ENCODE results near the gene PIEZO2.

PIEZO2 gene

GRCh38 chr18:10985689-10986088 is 163.7 kb downstream of the PIEZO2 start:
- H3K4me1 ChIP-seq (ENCODE audit: insufficient read depth, insufficient read length) = no peaks in the 10 kb centered on the region
- H3K36me3 ChIP-seq (ENCODE audit: insufficient read depth, insufficient read length, low read length) = no peaks in the 10 kb centered on the region
- H3K9ac ChIP-seq (ENCODE audit: insufficient read length, low read depth) = no peak overlapping the region
- peaks cover 6% of the 10 kb centered on the region for H3K9me3 ChIP-seq (ENCODE audit: insufficient read depth, low read length)
- DNase-seq (ENCODE audit: low read depth, low spot score) = no peak
- no peaks in the 10 kb centered on the region for H3K27me3 ChIP-seq (ENCODE audit: insufficient read depth, insufficient read length)
- TF ChIP-seq YY1 (IDR thresholded peaks at IDR 0.05; ENCODE audit: insufficient read depth, insufficient read length) = no peak
- TF ChIP-seq SUZ12 (IDR thresholded peaks at IDR 0.05; ENCODE audit: extremely low read depth, insufficient read depth, insufficient read length) = no peak
- no peak for TF ChIP-seq ZNF274 (IDR thresholded peaks at IDR 0.05; ENCODE audit: low read depth, low read length)
- H3K4me3 ChIP-seq (ENCODE audit: insufficient read length, low read depth) = no peak overlapping the region

GRCh38 chr18:10979411-10979810 is 170.0 kb downstream of the PIEZO2 start:
- peaks cover under 1% of the 10 kb centered on the region for H3K9me3 ChIP-seq (ENCODE audit: insufficient read depth, low read length)
- no peaks in the 10 kb centered on the region for H3K36me3 ChIP-seq (ENCODE audit: insufficient read depth, insufficient read length, low read length)
- H3K27me3 ChIP-seq (ENCODE audit: insufficient read depth, insufficient read length) = no peaks in the 10 kb centered on the region
- no peaks in the 10 kb centered on the region for H3K4me1 ChIP-seq (ENCODE audit: insufficient read depth, insufficient read length)
- no peak overlapping the region for H3K4me3 ChIP-seq (ENCODE audit: insufficient read length, low read depth)
- no peak for DNase-seq (ENCODE audit: low read depth, low spot score)
- H3K9ac ChIP-seq (ENCODE audit: insufficient read length, low read depth) = no peak overlapping the region
- TF ChIP-seq YY1 (IDR thresholded peaks at IDR 0.05; ENCODE audit: insufficient read depth, insufficient read length) = no peak
- no peak for TF ChIP-seq ZNF274 (IDR thresholded peaks at IDR 0.05; ENCODE audit: low read depth, low read length)
- no peak for TF ChIP-seq SUZ12 (IDR thresholded peaks at IDR 0.05; ENCODE audit: extremely low read depth, insufficient read depth, insufficient read length)

- DNase-seq (ENCODE audit: low read depth, low spot score) = no peak
- Histone ChIP-seq H3K36me3 (ENCODE audit: insufficient read depth, insufficient read length, low read length) (no peaks in the 10 kb centered on the region), H3K4me3 (ENCODE audit: insufficient read length, low read depth) (no peak overlapping the region), H3K9ac (ENCODE audit: insufficient read length, low read depth) (no peak overlapping the region), H3K9me3 (ENCODE audit: insufficient read depth, low read length) (no peaks in the 10 kb centered on the region), H3K4me1 (ENCODE audit: insufficient read depth, insufficient read length) (no peaks in the 10 kb centered on the region), H3K27me3 (ENCODE audit: insufficient read depth, insufficient read length) (no peaks in the 10 kb centered on the region)
- TF ChIP-seq SUZ12 (IDR thresholded peaks at IDR 0.05; ENCODE audit: extremely low read depth, insufficient read depth, insufficient read length) (no peak), ZNF274 (IDR thresholded peaks at IDR 0.05; ENCODE audit: low read depth, low read length) (no peak), YY1 (IDR thresholded peaks at IDR 0.05; ENCODE audit: insufficient read depth, insufficient read length) (no peak)
Observed at GRCh38 chr18:10977042-10977441, 172.3 kb downstream of the PIEZO2 start.

GRCh38 chr18:10973567-10974203 is 175.7 kb downstream of the PIEZO2 start:
- TF ChIP-seq SUZ12 (IDR thresholded peaks at IDR 0.05; ENCODE audit: extremely low read depth, insufficient read depth, insufficient read length) (no peak), YY1 (IDR thresholded peaks at IDR 0.05; ENCODE audit: insufficient read depth, insufficient read length) (no peak), ZNF274 (IDR thresholded peaks at IDR 0.05; ENCODE audit: low read depth, low read length) (no peak)
- DNase-seq (ENCODE audit: low read depth, low spot score) = no peak
- no peak overlapping the region for H3K4me3 ChIP-seq (ENCODE audit: insufficient read length, low read depth)
- no peaks in the 10 kb centered on the region for H3K36me3 ChIP-seq (ENCODE audit: insufficient read depth, insufficient read length, low read length)
- no peaks in the 10 kb centered on the region for H3K9me3 ChIP-seq (ENCODE audit: insufficient read depth, low read length)
- H3K27me3 ChIP-seq (ENCODE audit: insufficient read depth, insufficient read length) = no peaks in the 10 kb centered on the region
- H3K9ac ChIP-seq (ENCODE audit: insufficient read length, low read depth) = no peak overlapping the region
- no peaks in the 10 kb centered on the region for H3K4me1 ChIP-seq (ENCODE audit: insufficient read depth, insufficient read length)

- TF ChIP-seq SUZ12 (IDR thresholded peaks at IDR 0.05; ENCODE audit: extremely low read depth, insufficient read depth, insufficient read length) = no peak
- TF ChIP-seq ZNF274 (IDR thresholded peaks at IDR 0.05; ENCODE audit: low read depth, low read length) = no peak
- TF ChIP-seq YY1 (IDR thresholded peaks at IDR 0.05; ENCODE audit: insufficient read depth, insufficient read length) = no peak
- Histone ChIP-seq H3K4me3 (ENCODE audit: insufficient read length, low read depth) (no peak overlapping the region), H3K36me3 (ENCODE audit: insufficient read depth, insufficient read length, low read length) (no peaks in the 10 kb centered on the region), H3K9ac (ENCODE audit: insufficient read length, low read depth) (no peak overlapping the region), H3K4me1 (ENCODE audit: insufficient read depth, insufficient read length) (no peaks in the 10 kb centered on the region), H3K9me3 (ENCODE audit: insufficient read depth, low read length) (no peaks in the 10 kb centered on the region), H3K27me3 (ENCODE audit: insufficient read depth, insufficient read length) (no peaks in the 10 kb centered on the region)
- DNase-seq (ENCODE audit: low read depth, low spot score) = no peak
Observed at GRCh38 chr18:10971717-10972116, 177.7 kb downstream of the PIEZO2 start.

- H3K36me3 ChIP-seq (ENCODE audit: insufficient read depth, insufficient read length, low read length) = no peaks in the 10 kb centered on the region
- H3K9ac ChIP-seq (ENCODE audit: insufficient read length, low read depth) = no peak overlapping the region
- TF ChIP-seq SUZ12 (IDR thresholded peaks at IDR 0.05; ENCODE audit: extremely low read depth, insufficient read depth, insufficient read length) = no peak
- no peak for TF ChIP-seq YY1 (IDR thresholded peaks at IDR 0.05; ENCODE audit: insufficient read depth, insufficient read length)
- no peak for TF ChIP-seq ZNF274 (IDR thresholded peaks at IDR 0.05; ENCODE audit: low read depth, low read length)
- no peak for DNase-seq (ENCODE audit: low read depth, low spot score)
- no peaks in the 10 kb centered on the region for H3K27me3 ChIP-seq (ENCODE audit: insufficient read depth, insufficient read length)
- H3K4me1 ChIP-seq (ENCODE audit: insufficient read depth, insufficient read length) = no peaks in the 10 kb centered on the region
- no peak overlapping the region for H3K4me3 ChIP-seq (ENCODE audit: insufficient read length, low read depth)
- H3K9me3 ChIP-seq (ENCODE audit: insufficient read depth, low read length) = no peaks in the 10 kb centered on the region
Observed at GRCh38 chr18:10965119-10965518, 184.2 kb downstream of the PIEZO2 start.

- no peaks in the 10 kb centered on the region for H3K4me1 ChIP-seq (ENCODE audit: insufficient read depth, insufficient read length)
- H3K27me3 ChIP-seq (ENCODE audit: insufficient read depth, insufficient read length) = no peaks in the 10 kb centered on the region
- H3K4me3 ChIP-seq (ENCODE audit: insufficient read length, low read depth) = no peak overlapping the region
- no peaks in the 10 kb centered on the region for H3K36me3 ChIP-seq (ENCODE audit: insufficient read depth, insufficient read length, low read length)
- no peaks in the 10 kb centered on the region for H3K9me3 ChIP-seq (ENCODE audit: insufficient read depth, low read length)
- H3K9ac ChIP-seq (ENCODE audit: insufficient read length, low read depth) = no peak overlapping the region
- no peak for DNase-seq (ENCODE audit: low read depth, low spot score)
- TF ChIP-seq YY1 (IDR thresholded peaks at IDR 0.05; ENCODE audit: insufficient read depth, insufficient read length) = no peak
- no peak for TF ChIP-seq ZNF274 (IDR thresholded peaks at IDR 0.05; ENCODE audit: low read depth, low read length)
- no peak for TF ChIP-seq SUZ12 (IDR thresholded peaks at IDR 0.05; ENCODE audit: extremely low read depth, insufficient read depth, insufficient read length)
Observed at GRCh38 chr18:10953672-10954071, 195.7 kb downstream of the PIEZO2 start.

Measured in NT2/D1 (cell line).